Karpas-422 (cell line): ENCODE results near the gene UBXN6. TPM values are rescaled to one million over a fixed set of nuclear protein-coding genes. Genes with fewer than 3 reads are reported as not detected.

Experiments used
- DNase-seq: peaks from one replicate; pipeline ENCODE4 v3.0.0-alpha.2; 2015
- H2AFZ ChIP-seq: fragments of 200-600 bp; sonication (generic); 2 replicates; pipeline ENCODE4 v1.6.1; 2014; ENCODE audit warnings: antibody characterized with exemption, low read length, mixed read lengths
- H3K27ac ChIP-seq: fragments of 200-600 bp; sonication (generic); 2 replicates; pipeline ENCODE4 v1.5.1; 2014; ENCODE audit warnings: mild to moderate bottlenecking, low read length, moderate library complexity
- H3K27me3 ChIP-seq: fragments of 200-600 bp; sonication (generic); 2 replicates; pipeline ENCODE4 v1.6.1; 2014; ENCODE audit warnings: low read length, mixed read lengths
- H3K36me3 ChIP-seq: fragments of 200-600 bp; sonication (generic); 2 replicates; pipeline ENCODE4 v1.6.1; 2014; ENCODE audit warnings: low read length, mixed read lengths; ENCODE audit not compliant: insufficient read depth
- H3K4me1 ChIP-seq: fragments of 200-600 bp; sonication (generic); 2 replicates; pipeline ENCODE4 v1.6.1; 2014; ENCODE audit warnings: mild to moderate bottlenecking, low read length, mixed read lengths
- H3K4me2 ChIP-seq: fragments of 200-600 bp; sonication (generic); 2 replicates; pipeline ENCODE4 v1.6.1; 2014; ENCODE audit warnings: low read length, low read depth, mild to moderate bottlenecking; ENCODE audit not compliant: poor library complexity, severe bottlenecking
- H3K4me3 ChIP-seq: fragments of 200-600 bp; sonication (generic); 2 replicates; pipeline ENCODE4 v1.5.1; 2014; ENCODE audit warnings: mild to moderate bottlenecking, antibody characterized with exemption, low read length, mixed read lengths
- H3K79me2 ChIP-seq: fragments of 200-600 bp; sonication (generic); 2 replicates; pipeline ENCODE4 v1.6.1; 2014; ENCODE audit warnings: mild to moderate bottlenecking, low read length, mixed read lengths
- H3K9ac ChIP-seq: fragments of 200-600 bp; sonication (generic); 2 replicates; pipeline ENCODE4 v1.6.0; 2014; ENCODE audit warnings: low read length
- H3K9me2 ChIP-seq: fragments of 200-600 bp; sonication (generic), shearing (Covaris generic); replicated peaks from 2 replicates; pipeline ENCODE4 v1.6.0; 2014; ENCODE audit warnings: mild to moderate bottlenecking, low read length, moderate library complexity; ENCODE audit not compliant: insufficient read depth
- H3K9me3 ChIP-seq: fragments of 300-700, 200-600 bp; sonication (generic); 2 replicates; pipeline ENCODE4 v1.6.1; 2014; ENCODE audit warnings: low read length, mixed read lengths
- H4K20me1 ChIP-seq: fragments of 200-600 bp; sonication (generic); 2 replicates; pipeline ENCODE4 v1.6.1; 2014; ENCODE audit warnings: mild to moderate bottlenecking, antibody characterized with exemption, low read length, low read depth; ENCODE audit not compliant: insufficient read depth
- total RNA-seq: library from RNA; depleted of rRNA; stranded (reverse); fragments of >200 nt; shearing (Covaris generic); gene quantifications from 2 replicates; pipeline ENCODE4 v1.2.3, GENCODE V29; 2014; ENCODE audit warnings: low replicate concordance

The UBXN6 gene
- total RNA-seq, 1 experiment from 2014 or later = 112 TPM

- no peaks in the 10 kb centered on the region for H3K27me3 ChIP-seq
- no peaks in the 10 kb centered on the region for H3K79me2 ChIP-seq
- no peak overlapping the region for H2AFZ ChIP-seq
- H3K27ac ChIP-seq = no peak overlapping the region
- no peak for DNase-seq
- H3K9me3 ChIP-seq = no peaks in the 10 kb centered on the region
- H3K4me3 ChIP-seq = no peak overlapping the region
- H3K36me3 ChIP-seq = no peaks in the 10 kb centered on the region
- H4K20me1 ChIP-seq = no peaks in the 10 kb centered on the region
- no peaks in the 10 kb centered on the region for H3K4me1 ChIP-seq
- H3K9me2 ChIP-seq = no peaks in the 10 kb centered on the region
- H3K4me2 ChIP-seq = no peak overlapping the region
- no peak overlapping the region for H3K9ac ChIP-seq
Observed at GRCh38 chr19:4503132-4503824, 45.7 kb upstream of the UBXN6 start.

DNA sequence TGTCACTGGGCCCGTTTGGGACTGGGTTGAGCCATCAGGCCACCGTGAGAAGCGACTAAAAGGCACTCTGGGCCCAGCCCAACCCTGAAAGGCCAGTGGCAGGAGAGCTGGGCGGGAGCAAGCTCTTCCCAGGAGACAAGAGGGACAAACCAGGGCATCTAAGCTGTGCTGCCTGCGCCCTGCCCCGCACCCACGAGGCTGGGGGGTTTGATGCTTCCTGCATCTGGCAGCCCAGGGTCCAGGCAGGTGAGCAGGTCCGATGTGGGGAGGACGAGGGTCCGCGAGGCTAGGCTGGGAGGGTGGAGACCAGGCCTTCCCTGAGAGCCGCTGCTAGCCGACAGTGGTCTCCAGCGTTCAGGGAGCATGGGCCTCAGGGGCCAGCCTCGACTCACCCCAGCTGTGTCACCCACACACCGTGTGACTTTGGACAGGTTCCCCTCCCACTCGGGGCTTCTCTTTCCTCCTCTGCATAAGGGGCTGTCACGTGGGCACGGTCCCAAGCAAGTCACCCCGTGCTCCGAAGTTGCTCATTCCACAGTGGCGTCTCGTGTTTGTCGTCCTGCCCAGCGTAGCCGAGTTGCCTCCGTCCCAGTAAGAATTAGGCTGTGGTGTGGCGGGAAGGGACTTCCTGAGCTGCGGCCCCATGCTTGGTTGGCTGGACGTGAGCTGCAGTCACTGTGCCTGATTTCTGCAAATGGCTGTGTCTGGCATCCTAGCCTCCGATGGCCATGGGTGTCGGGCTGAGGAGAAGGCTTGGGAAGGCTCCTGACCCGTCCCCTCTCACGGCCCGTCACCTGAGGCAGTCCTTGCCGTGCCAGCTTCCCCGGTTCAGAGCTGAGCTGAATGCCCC, 44.9 kb upstream of the UBXN6 start:
- Histone ChIP-seq H3K9me3 (no peaks in the 10 kb centered on the region), H3K36me3 (no peaks in the 10 kb centered on the region), H3K4me3 (no peak overlapping the region), H3K79me2 (no peaks in the 10 kb centered on the region), H4K20me1 (no peaks in the 10 kb centered on the region), H3K27me3 (no peaks in the 10 kb centered on the region), H2AFZ (no peak overlapping the region), H3K9ac (no peak overlapping the region), H3K9me2 (no peaks in the 10 kb centered on the region), H3K4me2 (no peak overlapping the region), H3K27ac (no peak overlapping the region), H3K4me1 (no peaks in the 10 kb centered on the region)
- no peak for DNase-seq

- no peak overlapping the region for H2AFZ ChIP-seq
- no peaks in the 10 kb centered on the region for H3K9me2 ChIP-seq
- H3K36me3 ChIP-seq = no peaks in the 10 kb centered on the region
- DNase-seq = no peak
- no peak overlapping the region for H3K27ac ChIP-seq
- no peak overlapping the region for H3K4me3 ChIP-seq
- no peaks in the 10 kb centered on the region for H4K20me1 ChIP-seq
- H3K9ac ChIP-seq = no peak overlapping the region
- H3K4me2 ChIP-seq = no peak overlapping the region
- no peaks in the 10 kb centered on the region for H3K4me1 ChIP-seq
- H3K9me3 ChIP-seq = no peaks in the 10 kb centered on the region
- no peaks in the 10 kb centered on the region for H3K27me3 ChIP-seq
- H3K79me2 ChIP-seq = no peaks in the 10 kb centered on the region
Observed at GRCh38 chr19:4501691-4502090, 44.1 kb upstream of the UBXN6 start.

- Histone ChIP-seq H3K4me3 (no peak overlapping the region), H3K27me3 (no peaks in the 10 kb centered on the region), H2AFZ (no peak overlapping the region), H3K9me3 (no peaks in the 10 kb centered on the region), H3K27ac (no peak overlapping the region), H3K4me2 (no peak overlapping the region), H3K9me2 (no peaks in the 10 kb centered on the region), H3K36me3 (no peaks in the 10 kb centered on the region), H4K20me1 (no peaks in the 10 kb centered on the region), H3K79me2 (no peaks in the 10 kb centered on the region), H3K4me1 (no peaks in the 10 kb centered on the region), H3K9ac (no peak overlapping the region)
- DNase-seq = no peak
Observed at GRCh38 chr19:4500841-4501591, 43.4 kb upstream of the UBXN6 start.

DNA sequence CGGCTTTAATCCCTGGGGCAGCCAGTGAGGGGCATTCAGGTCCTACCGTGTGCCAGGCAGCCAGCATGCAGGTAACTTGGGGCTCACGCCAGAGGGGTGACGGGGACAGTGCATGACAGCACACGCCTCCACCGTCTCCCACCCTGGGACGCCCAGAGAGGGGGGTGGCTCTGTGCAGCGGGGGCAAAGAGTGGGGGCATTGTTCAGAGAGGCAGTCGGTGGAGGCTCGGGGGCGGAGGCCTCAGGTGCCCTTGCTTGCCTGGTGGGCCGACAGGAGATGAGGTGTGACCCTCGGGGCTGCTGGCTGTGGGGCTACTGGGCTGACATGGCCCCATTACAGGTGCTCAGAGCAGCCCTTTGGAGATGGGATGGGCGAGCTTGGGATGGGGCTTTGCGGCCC, 42.3 kb upstream of the UBXN6 start:
- H3K9me3 ChIP-seq = no peaks in the 10 kb centered on the region
- no peaks in the 10 kb centered on the region for H3K4me1 ChIP-seq
- H3K4me3 ChIP-seq = no peak overlapping the region
- no peaks in the 10 kb centered on the region for H3K9me2 ChIP-seq
- no peaks in the 10 kb centered on the region for H3K79me2 ChIP-seq
- H3K27ac ChIP-seq = no peak overlapping the region
- H4K20me1 ChIP-seq = no peaks in the 10 kb centered on the region
- no peaks in the 10 kb centered on the region for H3K27me3 ChIP-seq
- H2AFZ ChIP-seq = no peak overlapping the region
- DNase-seq = no peak
- no peak overlapping the region for H3K9ac ChIP-seq
- no peaks in the 10 kb centered on the region for H3K36me3 ChIP-seq
- H3K4me2 ChIP-seq = no peak overlapping the region

- Histone ChIP-seq H3K9me2 (no peaks in the 10 kb centered on the region), H4K20me1 (no peaks in the 10 kb centered on the region)
Observed at GRCh38 chr19:4499318-4499717, 41.7 kb upstream of the UBXN6 start.

GRCh38 chr19:4498694-4499093, 41.1 kb upstream of the UBXN6 start:
- Histone ChIP-seq H3K9me3 (no peaks in the 10 kb centered on the region), H3K79me2 (no peaks in the 10 kb centered on the region), H3K27me3 (no peaks in the 10 kb centered on the region), H3K4me3 (no peak overlapping the region), H3K9me2 (no peaks in the 10 kb centered on the region), H3K36me3 (no peaks in the 10 kb centered on the region), H2AFZ (no peak overlapping the region), H3K4me1 (no peaks in the 10 kb centered on the region), H3K9ac (no peak overlapping the region), H3K27ac (no peak overlapping the region), H4K20me1 (no peaks in the 10 kb centered on the region), H3K4me2 (no peak overlapping the region)
- no peak for DNase-seq

More at GRCh38 chr19:4499318-4499717, 41.7 kb upstream of the UBXN6 start:
- Histone ChIP-seq H3K27me3 (no peaks in the 10 kb centered on the region), H2AFZ (no peak overlapping the region), H3K4me1 (no peaks in the 10 kb centered on the region), H3K79me2 (no peaks in the 10 kb centered on the region), H3K9ac (no peak overlapping the region), H3K4me2 (no peak overlapping the region), H3K9me3 (no peaks in the 10 kb centered on the region), H3K36me3 (no peaks in the 10 kb centered on the region), H3K4me3 (no peak overlapping the region), H3K27ac (no peak overlapping the region)
- no peak for DNase-seq

GRCh38 chr19:4497770-4498389, 40.3 kb upstream of the UBXN6 start:
- H3K9me3 ChIP-seq = no peaks in the 10 kb centered on the region
- no peaks in the 10 kb centered on the region for H3K9me2 ChIP-seq
- H2AFZ ChIP-seq = no peak overlapping the region
- H3K27me3 ChIP-seq = no peaks in the 10 kb centered on the region
- no peaks in the 10 kb centered on the region; the same call in 1 of the 2 replicates for H3K4me1 ChIP-seq
- no peaks in the 10 kb centered on the region for H4K20me1 ChIP-seq
- H3K36me3 ChIP-seq = peaks cover 3% of the 10 kb centered on the region
- no peak overlapping the region for H3K27ac ChIP-seq
- no peaks in the 10 kb centered on the region for H3K79me2 ChIP-seq
- H3K9ac ChIP-seq = no peak overlapping the region
- H3K4me3 ChIP-seq = no peak overlapping the region
- DNase-seq = no peak
- no peak overlapping the region for H3K4me2 ChIP-seq
